ENCODE results near the gene TFIP11.

GRCh38 chr22:26514419-26515161 is 2.3 kb upstream of the TFIP11 start:
- TF ChIP-seq ZBTB4 (CRISPR knock-in tag; IDR thresholded peaks at IDR 0.05) (no peak), ATF3 (IDR thresholded peaks at IDR 0.05; ENCODE audit: borderline replicate concordance, extremely low read depth, low read depth, low read length) (no peak), CTCF (IDR thresholded peaks at IDR 0.05 in 2 of 3, conservative IDR thresholded peaks at IDR 0.05 in 1 of 3; ENCODE audit: control insufficient read depth in 2 of 3, extremely low read depth in 1 of 3, insufficient read depth in 1 of 3, low read depth in 3 of 3, low read length in 3 of 3) (no peak), TCF7 (IDR thresholded peaks at IDR 0.05; ENCODE audit: borderline replicate concordance) (no peak), EZH2 (IDR thresholded peaks at IDR 0.05; ENCODE audit: borderline replicate concordance, control insufficient read depth, low read depth, low read length) (no peak), ZNF24 (IDR thresholded peaks at IDR 0.05) (no peak), PBX3 (IDR thresholded peaks at IDR 0.05; ENCODE audit: insufficient replicate concordance, low read depth, low read length) (no peak)

Measured in GM12878 (cell line).